T-helper 2 cell (primary cell): ENCODE data around the gene ADARB2.
"Not testable (repeated sequence)": the region's sequence is repeated elsewhere in the genome, so short reads cannot be mapped to it uniquely, and the experiment has no call there.

Experiments
- DNase-seq, 5 experiments: peaks; one replicate each; pipeline versions ENCODE4 v3.0.0 to v3.0.0-alpha.2; 2012 to 2022

The ADARB2 gene

DNA sequence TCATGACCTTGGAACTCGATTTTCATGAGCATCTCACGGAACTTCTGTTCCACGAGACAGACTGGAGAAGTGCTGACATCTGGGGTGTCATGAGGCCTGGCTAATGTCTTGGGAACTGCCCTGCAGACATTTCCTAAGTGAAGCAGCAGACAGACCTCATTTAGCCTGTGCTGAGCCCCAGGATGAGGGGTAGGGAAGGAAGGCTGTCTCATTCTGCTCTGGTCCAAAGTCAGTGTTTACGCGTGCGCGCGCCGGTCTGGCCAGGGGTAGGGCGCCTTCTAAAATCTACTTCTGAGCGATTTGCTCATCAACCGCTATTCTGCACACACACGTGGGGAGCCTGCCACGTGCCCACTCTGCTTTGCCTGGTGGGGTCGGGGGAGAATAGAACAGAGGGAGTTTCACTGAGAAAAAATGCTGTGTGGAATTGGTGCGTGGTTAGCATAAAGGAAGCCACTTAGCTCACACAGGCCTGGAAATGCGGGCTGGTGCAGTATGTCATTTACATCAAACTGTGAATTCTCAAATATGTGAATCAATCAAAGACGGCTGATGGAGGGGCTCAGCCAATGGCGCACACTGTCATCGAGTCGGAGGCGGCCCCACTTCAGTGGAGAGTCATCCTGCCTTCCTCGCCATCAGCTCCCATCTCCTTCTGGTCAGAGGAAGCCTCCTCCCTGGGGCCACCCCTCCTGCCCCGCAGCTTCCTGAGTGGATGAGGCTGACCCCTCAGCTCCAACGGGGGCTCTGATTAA, 335.1 kb downstream of the ADARB2 start:
- DNase-seq: no peak

DNA sequence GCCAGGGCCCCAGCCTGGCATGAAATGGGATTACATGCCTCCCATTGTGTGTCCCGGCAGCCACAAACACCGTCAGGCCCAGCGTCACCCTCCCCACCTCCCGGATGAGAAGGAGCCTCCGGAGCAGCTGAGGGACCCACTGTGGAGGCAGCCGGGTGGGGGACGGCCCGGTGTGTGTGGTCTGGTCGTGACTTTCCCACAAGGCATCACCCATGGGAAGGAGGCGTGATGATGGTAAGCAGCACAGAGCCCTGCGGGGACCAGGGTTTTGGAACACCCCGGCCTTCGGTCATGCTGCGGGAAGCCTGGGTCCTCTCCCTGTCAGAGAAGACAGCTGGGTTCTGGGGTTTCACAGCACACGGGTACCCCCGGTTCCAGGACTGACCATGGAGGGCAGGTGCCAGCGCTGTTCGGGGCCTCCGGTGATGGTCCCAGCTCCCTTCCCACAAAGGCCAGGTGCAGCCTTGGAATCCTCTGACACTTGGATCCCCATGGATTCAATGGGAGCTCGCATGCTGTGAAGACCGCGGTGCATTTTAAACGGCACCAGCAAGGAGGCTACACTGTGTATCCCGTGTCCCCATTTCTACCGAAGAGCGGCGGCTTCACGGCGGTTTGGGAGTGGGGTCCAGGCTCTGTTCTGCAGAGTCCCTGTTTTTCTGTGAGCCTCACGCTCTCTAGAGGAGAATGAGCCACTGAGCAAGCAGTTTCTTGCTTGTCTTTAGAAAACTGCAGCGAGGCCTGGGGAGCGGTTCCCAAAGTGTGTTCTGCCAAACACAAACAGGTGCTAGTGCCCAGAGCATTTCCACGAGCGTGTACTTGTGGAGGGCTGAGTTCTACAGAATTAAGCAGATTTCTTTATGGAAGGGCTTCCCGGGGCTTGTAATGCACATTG, 336.0 kb downstream of the ADARB2 start:
- no peak for DNase-seq

DNA sequence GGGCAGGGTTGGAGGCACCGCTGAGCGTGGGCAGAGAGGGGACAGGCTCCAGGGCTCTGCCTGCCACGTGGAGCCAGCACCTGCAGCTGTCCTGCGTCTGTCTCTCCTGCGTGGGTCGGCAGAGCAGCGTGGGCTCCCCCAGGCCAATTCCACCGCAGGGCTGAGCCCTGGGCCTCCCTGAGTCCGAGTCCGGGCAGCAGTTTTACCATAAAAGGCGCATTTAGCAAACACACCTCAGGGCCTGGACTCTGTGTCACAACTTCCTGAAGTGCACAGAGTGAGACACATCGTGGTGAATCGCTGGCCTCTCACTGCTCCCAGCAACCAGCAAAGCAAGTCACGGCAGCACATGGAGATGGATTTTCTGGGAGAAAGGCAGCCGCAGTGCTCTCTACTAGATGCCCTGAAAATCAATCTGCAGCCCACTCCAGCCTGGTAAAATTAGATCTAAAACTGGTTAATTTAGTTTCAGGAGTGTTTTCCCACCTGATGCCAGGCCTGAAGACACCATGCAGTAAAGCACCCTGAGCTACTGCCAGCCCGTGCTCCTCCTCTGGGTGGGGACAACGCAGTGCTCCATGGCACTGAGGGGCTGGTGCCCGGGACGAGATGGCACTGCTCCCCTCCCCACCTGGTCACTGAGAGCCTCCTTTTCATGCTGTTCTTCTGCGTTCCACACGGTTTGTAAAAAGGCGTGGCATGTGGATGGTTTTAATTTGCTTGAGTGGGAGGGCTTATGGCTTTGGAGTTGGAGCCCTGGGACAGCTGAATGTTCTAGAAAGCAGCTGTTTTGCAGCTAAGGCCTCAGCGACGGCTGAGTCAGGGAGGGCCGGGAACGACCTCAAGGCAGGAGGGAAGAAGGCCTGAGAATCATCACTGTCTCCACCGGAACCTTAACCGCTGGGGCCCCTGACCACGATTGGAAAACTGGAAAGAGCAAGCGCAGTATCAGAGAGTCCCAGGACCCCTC, 336.9 kb downstream of the ADARB2 start:
- no peak for DNase-seq

DNA sequence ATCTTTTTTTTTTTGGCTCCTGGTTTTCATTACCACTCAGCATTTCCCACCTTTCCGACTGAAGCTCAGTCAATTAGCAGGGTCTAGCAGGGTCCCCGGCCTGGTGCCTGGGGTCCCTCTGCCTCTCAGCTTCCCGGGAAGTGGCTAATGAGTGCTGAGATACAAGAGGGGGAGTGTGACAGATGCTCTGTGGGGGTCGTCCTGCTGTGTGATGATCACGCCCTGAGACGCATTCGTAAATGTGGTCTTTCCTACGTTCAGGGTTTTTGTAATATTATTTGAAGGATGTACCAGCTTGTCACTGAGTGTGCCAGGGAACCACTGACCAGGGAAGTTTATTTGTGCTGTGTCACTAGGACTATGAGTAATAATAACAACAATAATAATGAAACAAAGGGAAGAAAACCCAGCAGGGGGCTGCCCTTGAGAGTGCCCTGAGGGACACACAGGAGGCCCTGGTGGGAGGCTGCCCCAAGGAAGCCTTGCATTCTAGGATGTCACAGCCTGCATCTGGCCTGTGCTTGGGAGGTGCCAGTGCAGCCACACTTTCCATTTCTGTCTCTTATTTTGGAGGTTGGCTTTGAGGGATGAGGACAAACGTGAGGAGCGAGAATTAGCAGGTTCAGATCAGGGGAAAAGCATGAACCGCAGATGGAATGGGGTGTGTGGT, 337.8 kb downstream of the ADARB2 start:
- no peak for DNase-seq

DNA sequence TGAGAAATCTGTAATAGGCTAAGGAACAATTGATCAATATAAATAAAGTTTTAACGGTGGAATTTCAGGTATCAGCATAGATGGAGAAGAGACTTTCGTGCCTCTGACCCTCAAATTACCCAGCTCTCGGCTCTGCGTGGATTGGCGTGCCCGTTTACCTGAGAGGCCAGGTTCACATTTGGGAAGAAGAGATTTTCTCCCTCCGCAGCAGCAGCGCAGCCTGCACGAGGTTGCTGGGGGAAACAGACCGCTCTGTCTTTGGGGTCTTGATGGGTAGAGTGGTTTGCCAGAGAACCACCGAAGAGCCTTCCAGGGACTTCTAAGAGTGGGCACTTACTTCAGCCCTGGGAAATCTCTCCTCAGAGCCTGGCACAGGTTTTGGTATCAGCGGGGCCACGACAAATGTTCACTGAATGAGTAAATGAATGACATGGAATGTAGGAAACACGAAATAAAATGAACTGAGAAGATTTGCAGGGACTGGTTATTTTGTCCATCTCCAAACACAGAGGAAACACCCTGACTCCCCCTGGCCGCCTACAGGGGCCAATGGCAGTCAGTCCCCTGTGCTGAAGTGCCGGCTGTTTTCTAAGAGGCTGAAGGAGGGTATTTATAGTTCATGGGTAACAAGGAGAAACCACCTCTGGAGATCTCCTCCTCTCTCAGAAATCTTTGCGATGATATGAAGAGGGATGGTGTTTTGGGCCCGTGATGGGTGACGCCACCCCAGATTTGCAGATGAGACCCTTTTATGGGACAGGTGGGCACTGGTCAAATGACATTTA, 338.5 kb downstream of the ADARB2 start:
- DNase-seq: no peak

DNA sequence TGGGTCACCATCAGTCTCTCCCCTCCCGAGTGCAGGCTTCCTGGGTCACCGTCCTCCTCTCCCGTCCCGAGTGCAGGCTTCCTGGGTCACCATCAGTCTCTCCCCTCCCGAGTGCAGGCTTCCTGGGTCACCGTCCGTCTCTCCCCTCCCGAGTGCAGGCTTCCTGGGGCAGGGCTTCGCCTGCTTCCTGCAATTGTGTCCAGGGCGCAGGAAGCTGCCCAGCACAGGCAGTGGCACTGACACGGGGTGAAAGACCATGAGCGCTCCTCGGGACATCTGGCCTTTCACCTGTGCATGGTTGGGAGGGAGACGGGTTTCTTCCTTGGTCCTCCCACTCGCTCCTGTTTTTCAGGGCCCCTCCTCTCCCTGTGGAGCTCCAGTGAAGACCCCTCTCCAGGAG, 339.2 kb downstream of the ADARB2 start:
- DNase-seq: not testable (repeated sequence)

DNA sequence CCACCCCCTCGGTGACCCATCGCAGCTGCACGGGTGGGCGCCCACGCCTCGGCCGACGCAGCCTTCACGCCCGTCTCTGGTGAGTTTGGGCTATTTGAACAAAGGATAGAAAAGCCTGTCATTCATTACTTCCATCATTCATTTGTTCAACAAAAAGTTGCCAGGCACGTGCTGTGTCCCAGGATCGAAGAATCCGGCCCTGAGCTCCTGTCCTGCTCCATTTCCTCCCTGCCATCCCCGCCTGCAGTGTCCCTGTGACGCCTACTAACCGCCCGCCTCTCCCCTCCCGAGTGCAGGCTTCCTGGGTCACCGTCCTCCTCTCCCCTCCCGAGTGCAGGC, 341.1 kb downstream of the ADARB2 start:
- no peak for DNase-seq

DNA sequence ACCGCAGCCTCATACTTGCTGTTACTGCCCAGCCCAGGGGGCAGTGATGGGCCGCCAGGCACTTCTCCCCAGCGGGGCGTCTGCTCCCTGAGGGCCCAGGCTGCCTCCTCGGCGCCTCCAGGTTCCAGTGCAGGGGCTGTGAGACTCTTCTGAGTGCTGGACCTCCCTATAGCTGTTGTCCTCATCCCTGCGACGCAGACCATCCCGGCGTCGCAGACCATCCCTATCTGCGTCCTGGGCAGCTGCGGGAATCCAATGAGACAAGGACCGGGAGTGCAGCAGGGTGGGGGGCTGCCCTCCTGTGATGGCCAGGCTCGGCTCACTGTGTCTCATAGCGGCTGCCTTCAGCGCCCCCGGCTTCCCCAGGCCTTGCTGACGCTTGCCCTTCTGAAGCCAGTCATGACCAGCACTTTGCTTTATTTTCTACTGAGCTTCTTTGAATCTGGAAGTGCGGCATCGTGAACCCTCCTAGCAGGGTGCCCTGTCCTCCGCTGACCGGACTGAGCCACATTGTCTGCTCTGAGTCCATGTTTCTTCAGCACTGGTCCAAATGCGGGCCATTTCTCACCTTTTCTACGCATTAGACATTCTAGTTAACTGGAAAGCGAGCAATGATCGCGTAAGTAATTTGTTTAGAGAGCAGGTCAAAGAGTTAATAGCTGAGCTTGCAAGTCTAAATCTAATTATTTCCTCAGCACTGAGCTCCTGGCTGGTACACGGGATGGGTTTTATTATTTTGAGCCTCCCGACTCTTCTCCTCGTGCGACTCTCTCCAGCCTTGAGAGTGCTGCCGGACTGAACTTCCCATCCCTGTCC, 341.6 kb downstream of the ADARB2 start:
- no peak for DNase-seq

DNA sequence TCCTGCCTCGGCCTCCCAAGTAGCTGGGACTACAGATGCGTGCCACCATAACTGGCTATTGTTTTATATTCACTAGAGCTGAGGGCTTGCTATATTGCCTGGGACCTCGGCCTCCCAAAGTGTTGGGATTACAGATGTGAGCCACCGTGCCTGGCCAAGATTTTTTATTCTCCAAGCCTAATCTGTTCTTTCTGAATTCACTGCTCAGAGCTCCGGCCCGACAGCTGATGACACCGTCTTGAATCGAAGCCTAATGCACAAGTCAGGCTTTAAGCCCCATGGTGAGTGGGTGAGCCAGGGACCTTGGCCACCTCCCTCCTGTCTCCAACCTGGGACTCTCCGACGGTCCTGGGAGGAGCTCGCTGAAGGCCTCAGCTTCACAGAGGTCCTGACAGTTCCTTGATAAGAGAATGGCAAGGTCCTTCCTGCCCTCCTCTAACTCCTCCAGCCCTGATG, 342.3 kb downstream of the ADARB2 start:
- no peak for DNase-seq

DNA sequence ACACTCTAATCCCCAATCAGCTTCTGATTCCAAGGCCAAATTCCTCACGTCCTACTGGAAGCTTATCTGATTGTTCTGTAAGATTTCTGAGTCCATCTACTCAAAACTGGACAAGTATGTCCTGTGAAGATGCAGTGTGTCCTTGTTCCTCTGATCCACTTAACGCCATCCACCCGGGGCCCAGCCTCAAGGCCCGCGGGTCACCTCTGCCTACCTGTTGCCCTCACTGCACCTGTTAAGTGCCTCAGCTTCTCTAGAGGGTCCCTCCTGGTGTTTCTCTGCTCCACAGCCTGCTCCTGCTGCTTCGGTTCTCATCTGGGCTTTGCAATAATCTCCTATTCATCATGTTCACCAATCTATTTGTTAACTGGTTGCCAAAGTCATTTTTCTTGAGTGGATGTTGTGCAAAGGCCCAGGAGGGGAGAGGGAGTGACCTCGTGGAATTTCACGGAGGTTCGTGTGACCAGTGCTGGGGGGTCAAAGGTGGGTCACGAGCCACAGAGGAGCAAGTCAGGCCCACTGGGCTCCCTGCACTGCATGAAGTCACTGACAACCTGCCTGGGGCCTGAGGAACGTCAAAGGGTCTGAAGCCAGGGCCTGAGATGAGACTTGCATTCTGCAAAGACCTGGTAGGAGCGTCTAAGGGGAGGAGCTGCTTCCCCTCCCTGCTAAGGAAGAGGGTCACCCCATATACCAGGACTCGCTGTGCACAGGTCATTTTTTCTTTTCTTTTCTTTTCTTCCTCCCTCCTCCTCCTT, 343.0 kb downstream of the ADARB2 start:
- no peak for DNase-seq

DNA sequence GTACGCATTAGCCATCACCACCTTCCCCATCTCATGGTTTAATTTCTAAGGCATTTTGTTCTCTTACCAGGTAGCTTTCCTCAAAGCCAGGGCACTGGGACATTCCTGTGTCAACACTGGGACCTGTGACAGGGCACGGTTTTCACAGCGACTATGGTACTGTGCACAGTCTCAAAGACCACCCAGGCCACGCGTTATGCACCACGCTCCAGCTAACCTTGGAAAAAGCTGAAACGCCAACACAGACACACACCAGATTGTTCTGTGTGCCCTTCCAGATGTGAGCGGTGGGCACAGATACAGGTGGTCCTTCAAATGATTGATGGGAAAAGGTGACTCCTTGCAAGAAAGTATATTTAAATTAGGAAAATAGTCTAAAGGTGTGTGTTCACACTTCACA, 343.8 kb downstream of the ADARB2 start:
- no peak for DNase-seq

DNA sequence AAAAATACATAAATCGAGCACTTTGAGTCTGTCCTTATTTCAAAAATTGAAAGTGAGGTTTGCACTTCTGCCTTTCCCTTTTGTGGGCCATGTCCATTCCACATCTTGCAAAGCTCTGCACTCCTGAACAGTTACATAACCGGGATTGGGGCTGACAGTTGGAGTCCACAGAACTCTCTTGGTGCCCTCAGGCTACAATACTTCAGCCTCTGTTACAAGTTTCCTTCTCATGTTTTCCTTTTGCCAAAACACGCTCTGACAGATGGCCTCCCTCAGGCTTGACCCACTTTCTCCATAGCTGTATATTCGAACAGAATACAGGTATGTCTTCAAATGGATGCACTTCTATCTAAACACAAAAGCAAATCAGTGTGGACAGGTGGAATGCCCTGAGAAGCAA, 345.2 kb downstream of the ADARB2 start:
- no peak for DNase-seq

DNA sequence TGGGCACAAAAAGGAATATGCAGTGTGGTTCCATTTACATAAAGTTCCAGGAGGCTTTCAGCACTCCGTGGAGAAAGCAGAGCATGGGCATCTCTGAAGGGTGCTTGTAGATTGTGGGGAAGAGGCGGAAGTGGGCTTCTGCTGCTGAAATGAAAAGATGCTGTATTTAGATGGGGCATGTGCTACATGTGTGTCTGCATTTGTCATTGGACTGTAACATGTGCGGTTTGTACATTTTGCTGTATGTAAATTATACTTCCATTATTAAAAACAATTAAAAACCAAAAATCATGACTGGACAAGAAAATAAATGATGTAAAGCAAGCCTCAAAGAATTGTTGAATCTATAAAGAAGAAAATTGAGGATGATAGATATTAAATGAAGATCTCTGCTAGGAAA, 347.1 kb downstream of the ADARB2 start:
- no peak for DNase-seq

DNA sequence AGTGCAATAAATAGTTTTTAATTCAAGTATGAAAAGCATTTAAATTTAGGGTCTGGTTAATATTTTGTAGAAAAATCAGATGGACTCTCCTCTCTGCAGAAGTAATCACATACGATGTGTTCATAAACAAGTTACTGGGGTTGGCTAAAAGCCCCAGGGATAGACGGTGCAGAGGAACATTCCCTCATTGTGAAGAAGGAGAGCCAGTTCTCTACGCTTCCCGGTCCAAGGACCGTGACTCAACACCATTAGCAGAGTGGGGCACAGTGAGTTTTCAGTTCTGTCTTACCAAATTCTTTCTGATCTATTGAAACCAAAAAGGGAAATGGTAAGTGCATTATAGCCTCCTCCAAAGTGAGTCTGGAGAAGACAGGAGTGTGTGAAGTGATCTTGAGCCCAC, 353.3 kb downstream of the ADARB2 start:
- no peak for DNase-seq

DNA sequence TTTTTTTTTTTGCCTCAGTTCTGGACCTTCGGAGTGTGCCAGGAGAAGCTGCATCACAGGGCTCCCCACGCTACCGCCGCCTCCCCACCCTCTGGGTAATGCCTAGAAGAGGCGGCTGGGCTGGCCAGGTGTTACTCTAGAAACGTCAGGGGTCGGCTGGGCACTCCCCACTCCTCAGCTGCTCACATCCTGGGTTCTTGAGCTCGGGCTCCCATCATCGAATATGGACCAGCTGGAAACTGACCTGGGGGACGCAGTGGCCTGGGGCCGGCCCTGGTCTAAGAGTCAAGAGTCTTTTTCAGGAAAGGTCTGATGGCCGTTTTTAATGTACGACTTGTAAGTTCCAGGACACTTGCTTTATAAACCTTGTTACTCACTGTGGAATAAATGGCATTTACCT, 354.6 kb downstream of the ADARB2 start:
- DNase-seq: no peak

DNA sequence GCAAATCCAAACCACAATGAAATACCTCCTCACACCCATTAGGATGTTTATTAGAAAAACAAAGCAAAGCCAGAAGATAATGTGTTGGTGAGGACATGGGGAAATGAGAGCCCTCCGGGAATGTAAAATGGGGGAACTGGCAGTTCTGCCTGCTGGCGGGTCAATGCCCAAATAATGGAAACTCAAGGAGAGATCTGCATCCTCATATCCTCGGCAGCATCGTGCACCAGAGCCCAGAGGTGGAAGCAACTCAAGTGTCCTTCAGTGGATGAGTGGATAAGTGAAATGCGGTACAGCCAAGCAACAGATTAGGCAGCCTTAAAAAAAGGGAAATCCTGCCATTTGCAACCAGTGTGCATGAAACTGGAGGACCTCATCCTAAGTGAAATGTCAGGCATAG, 356.0 kb downstream of the ADARB2 start:
- no peak for DNase-seq

DNA sequence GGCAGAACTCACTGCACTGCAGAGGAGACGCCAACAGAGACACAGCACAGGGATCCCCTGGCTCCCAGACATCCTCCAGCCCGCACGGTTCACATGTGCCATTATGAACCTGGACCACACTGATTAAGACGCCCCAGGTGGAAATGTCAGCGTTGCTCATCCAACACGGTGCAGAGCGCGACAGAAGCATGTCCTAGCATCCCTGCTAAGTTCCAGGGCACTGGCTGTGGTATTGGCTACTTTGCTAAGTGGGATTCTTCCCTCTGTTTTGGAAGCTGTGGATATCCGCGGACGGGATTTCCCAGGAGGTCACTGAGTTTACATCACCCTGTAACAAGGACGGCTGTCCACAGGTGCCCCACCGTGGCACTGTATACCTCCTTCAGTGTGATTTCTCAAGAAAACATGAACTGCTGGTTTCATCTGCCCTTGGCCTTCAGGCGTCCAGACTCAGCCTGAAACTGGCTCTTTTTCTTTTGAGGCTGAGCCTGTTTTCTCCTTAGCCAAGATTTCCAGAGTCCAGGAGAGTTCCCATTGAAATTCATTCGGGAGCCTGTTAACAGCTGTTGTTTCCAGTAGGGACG, 357.1 kb downstream of the ADARB2 start:
- DNase-seq: no peak

DNA sequence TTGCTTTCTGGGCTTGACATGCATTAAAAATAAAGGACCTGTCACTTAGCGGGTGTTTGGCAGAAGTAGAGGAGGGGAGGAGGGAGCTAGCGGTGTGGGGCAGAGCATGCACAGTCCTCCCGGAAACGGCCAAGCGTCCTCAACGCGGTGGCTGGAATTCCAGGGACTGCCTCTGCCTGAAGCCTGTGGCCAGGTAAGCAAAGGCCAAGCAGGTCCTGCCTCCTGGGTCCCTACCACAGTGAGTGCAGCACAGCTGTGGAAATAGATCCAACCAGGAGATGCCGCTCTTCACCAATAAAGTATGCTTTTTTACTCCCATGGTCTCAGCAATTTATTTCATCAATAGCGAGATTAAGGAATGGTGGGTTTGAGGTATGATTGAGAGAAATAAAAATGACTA, 357.7 kb downstream of the ADARB2 start:
- no peak for DNase-seq

DNA sequence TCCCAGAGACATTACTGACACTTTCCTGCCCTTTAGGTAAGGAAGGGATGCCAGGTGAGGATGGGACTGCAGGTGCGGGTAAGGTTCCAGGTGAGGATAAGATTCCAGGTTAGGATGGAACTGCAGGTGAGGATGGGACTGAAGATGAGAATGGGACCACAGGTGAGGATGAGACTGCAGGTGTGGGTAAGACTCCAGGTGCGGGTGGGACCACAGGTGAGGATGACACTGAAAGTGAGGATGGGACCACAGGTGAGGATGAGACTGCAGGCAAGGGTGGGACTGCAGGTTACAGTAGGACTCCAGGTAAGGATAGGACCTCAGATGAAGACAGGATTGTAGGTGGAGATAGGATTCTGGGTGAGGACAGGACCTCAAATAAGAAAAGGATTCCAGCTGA, 358.9 kb downstream of the ADARB2 start:
- DNase-seq: no peak
